Hepatocyte (in vitro differentiated cells): ENCODE results near the gene ITGB2.

Source experiments
- EZH2 ChIP-seq: fragments of 200-600 bp; sonication (generic); IDR thresholded peaks from 2 replicates; pipeline ENCODE4 v1.6.1; 2016; ENCODE audit warnings: antibody characterized with exemption, mild to moderate bottlenecking, borderline replicate concordance
- EZH2phosphoT487 ChIP-seq: fragments of 200-600 bp; sonication (generic); IDR thresholded peaks from one replicate; pipeline ENCODE4 v1.6.1; 2018; ENCODE audit warnings: antibody characterized with exemption, mild to moderate bottlenecking, low read depth, moderate library complexity; ENCODE audit not compliant: unreplicated experiment, severe bottlenecking
- TF ChIP-seq, protein P1 (sequence below): fragments of 200-600 bp; sonication (generic); IDR thresholded peaks from 2 replicates; pipeline ENCODE4 v1.5.1; 2016; ENCODE audit warnings: antibody characterized with exemption, mild to moderate bottlenecking; ENCODE audit not compliant: poor library complexity

DNA sequence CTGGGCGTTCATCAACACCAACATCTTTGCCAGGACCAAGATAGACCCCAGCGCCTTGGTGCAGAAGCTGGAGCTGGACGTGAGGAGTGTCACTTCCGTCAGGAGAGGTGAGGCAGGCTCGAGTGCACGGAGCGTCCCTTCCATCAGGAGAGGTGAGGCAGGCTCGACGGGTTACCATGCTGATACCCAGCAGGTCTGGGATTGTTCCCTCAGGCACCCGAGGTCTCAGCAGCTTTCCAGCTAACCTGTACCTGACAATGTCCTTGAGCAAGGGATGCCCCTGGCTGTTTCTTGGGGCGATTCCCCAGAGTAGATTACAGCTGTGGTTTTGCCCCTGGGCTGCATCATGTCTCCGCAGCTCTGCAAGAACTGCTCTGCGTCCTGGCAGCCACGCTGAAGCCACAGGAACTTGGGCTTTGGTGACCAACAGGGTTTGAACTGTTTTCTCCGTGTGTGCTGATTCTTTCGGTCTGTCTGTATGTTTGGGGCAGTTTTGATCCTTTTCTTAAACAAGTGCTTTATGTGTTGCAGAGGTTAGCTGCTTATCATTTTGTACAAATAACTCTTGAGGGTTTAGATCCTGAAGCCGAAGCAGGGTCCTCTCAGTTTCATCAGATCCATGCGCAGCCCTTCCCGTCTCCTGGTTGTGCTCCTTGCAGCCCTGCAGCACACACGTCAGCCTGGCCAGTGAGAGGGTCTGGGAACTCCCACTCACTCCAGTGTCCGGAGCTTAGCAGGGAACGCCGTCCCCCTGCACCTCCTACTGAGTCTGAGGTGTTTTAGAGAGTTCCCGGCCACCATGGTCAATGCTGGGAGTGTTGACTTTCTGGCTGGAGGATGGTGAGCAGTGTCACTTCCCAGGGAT lies 23.2 kb upstream of the ITGB2 start:
- TF ChIP-seq, protein P1, sequence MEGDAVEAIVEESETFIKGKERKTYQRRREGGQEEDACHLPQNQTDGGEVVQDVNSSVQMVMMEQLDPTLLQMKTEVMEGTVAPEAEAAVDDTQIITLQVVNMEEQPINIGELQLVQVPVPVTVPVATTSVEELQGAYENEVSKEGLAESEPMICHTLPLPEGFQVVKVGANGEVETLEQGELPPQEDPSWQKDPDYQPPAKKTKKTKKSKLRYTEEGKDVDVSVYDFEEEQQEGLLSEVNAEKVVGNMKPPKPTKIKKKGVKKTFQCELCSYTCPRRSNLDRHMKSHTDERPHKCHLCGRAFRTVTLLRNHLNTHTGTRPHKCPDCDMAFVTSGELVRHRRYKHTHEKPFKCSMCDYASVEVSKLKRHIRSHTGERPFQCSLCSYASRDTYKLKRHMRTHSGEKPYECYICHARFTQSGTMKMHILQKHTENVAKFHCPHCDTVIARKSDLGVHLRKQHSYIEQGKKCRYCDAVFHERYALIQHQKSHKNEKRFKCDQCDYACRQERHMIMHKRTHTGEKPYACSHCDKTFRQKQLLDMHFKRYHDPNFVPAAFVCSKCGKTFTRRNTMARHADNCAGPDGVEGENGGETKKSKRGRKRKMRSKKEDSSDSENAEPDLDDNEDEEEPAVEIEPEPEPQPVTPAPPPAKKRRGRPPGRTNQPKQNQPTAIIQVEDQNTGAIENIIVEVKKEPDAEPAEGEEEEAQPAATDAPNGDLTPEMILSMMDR, result no peak
- TF ChIP-seq EZH2 (no peak), EZH2phosphoT487 (no peak)
